Subcutaneous abdominal adipose tissue (tissue), 5 donors: ENCODE results near the gene ORAI1.
"Not testable (repeated sequence)": the region's sequence is repeated elsewhere in the genome, so short reads cannot be mapped to it uniquely, and the experiment has no call there.

Experiments used
- H3K27ac ChIP-seq: one replicate; pipeline ENCODE4 v1.7.0; 2013; ENCODE audit warnings: low read depth, mild to moderate bottlenecking, inconsistent platforms, low read length, moderate library complexity
- H3K27me3 ChIP-seq, 5 donors: one replicate each; pipeline ENCODE4 v1.7.0; 2013; ENCODE audit warnings: low read length in 5 of 5, inconsistent platforms in 1 of 5; ENCODE audit not compliant: control insufficient read depth in 5 of 5, insufficient read depth in 4 of 5
- H3K36me3 ChIP-seq, 5 donors: one replicate each; pipeline ENCODE4 v1.7.0; 2013; ENCODE audit warnings: low read length in 5 of 5; ENCODE audit not compliant: control insufficient read depth in 5 of 5, insufficient read depth in 5 of 5
- H3K4me1 ChIP-seq, 5 donors: one replicate each; pipeline ENCODE4 v1.7.0; 2013; ENCODE audit warnings: low read length in 5 of 5, mild to moderate bottlenecking in 3 of 5, moderate library complexity in 1 of 5; ENCODE audit not compliant: control insufficient read depth in 5 of 5, insufficient read depth in 5 of 5
- H3K4me3 ChIP-seq, 5 donors: one replicate each; pipeline ENCODE4 v1.7.0; 2013; ENCODE audit warnings: low read length in 5 of 5, low read depth in 1 of 5
- H3K9ac ChIP-seq, 5 donors: one replicate each; pipeline ENCODE4 v1.7.0; 2013; ENCODE audit warnings: low read length in 5 of 5, mild to moderate bottlenecking in 4 of 5, moderate library complexity in 3 of 5
- H3K9me3 ChIP-seq, 5 donors: one replicate each; pipeline ENCODE4 v1.7.0; 2013; ENCODE audit warnings: low read length in 5 of 5; ENCODE audit not compliant: control insufficient read depth in 5 of 5
- donor health status: healthy.
- donor health status: healthy.
- donor health status: healthy.
- donor health status: healthy.
- donor health status: healthy.

ORAI1 gene

GRCh38 chr12:121648458-121649028 lies 22.2 kb downstream of the ORAI1 start:
- Histone ChIP-seq H3K27ac (no peak overlapping the region), H3K9ac (peak overlapping the region in 1 of 5 donors; percentile 25), H3K4me1 (no peaks in the 10 kb centered on the region), H3K27me3 (no peaks in the 10 kb centered on the region), H3K36me3 (no peaks in the 10 kb centered on the region), H3K4me3 (no peak overlapping the region), H3K9me3 (no peaks in the 10 kb centered on the region)

GRCh38 chr12:121649322-121649721 lies 23.0 kb downstream of the ORAI1 start:
- H3K27me3 ChIP-seq: no peaks in the 10 kb centered on the region
- H3K9me3 ChIP-seq: no peaks in the 10 kb centered on the region
- no peak overlapping the region for H3K9ac ChIP-seq
- no peaks in the 10 kb centered on the region for H3K36me3 ChIP-seq
- no peak overlapping the region for H3K4me3 ChIP-seq
- H3K27ac ChIP-seq: no peak overlapping the region
- no peaks in the 10 kb centered on the region for H3K4me1 ChIP-seq

GRCh38 chr12:121649819-121650353 lies 23.6 kb downstream of the ORAI1 start:
- H3K4me3 ChIP-seq: no peak overlapping the region

DNA sequence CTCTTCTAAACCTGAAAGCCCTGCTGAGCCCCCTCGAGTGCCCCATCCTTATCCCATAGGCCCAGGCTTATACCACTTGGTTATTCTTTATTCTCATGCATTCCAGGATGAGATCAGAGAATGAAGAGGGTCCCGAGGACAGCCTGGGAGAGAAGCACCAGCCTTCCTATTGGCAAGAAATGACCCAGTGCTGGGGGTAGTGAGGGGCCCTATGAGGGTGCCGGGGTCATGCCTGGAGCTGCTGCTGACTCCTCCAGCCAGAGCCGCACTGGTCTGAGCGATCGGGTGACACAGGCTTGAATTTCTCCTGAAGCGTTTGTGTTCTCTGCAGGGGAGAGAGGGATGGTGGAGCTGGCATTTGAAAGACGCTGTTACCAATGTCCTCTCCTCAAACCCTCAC lies 25.0 kb downstream of the ORAI1 start:
- Histone ChIP-seq H3K9ac (no peak overlapping the region), H3K4me3 (no peak overlapping the region), H3K9me3 (no peaks in the 10 kb centered on the region), H3K4me1 (no peaks in the 10 kb centered on the region), H3K27ac (no peak overlapping the region), H3K27me3 (no peaks in the 10 kb centered on the region), H3K36me3 (no peaks in the 10 kb centered on the region)

More at GRCh38 chr12:121649819-121650353, 23.6 kb downstream of the ORAI1 start:
- Histone ChIP-seq H3K9ac (no peak overlapping the region), H3K4me1 (no peaks in the 10 kb centered on the region), H3K27me3 (no peaks in the 10 kb centered on the region), H3K27ac (no peak overlapping the region), H3K9me3 (no peaks in the 10 kb centered on the region), H3K36me3 (no peaks in the 10 kb centered on the region)

DNA sequence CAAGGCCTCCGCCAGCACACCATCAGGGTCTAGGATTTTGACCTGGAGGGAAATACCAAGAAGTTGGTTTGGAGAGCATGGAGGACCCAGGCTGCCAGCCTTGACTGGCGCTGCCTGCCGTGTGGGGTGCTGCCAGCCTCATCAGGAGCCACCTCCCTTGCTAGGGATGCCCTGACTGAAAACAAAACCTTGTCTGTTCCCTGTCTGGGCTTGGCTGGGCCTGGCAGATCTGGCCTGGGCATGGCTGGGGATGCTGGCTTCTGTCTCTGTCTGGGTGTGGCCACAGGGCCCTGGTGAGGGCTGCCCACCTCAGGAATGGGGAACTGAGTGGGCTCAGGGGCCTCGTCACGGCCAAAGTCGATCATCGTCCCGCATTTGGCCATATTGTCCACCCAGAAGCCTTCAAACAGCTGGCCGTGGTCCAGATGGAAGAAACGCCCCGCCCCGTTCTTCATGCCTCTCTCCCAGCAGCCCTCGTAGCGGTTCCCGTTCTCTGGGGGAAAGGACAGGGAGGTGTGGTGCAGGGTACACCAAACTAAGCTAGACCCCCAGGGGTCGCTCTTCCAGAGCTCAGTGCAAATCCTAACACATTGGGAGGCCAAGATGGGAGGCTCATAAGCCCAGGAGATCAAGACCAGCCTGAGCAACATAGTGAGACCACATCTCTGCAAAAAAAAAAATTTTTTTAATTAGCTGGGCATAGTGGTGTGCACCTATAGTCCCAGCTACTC lies 26.6 kb downstream of the ORAI1 start:
- Histone ChIP-seq H3K4me3 (no peak overlapping the region), H3K4me1 (no peaks in the 10 kb centered on the region), H3K9me3 (no peaks in the 10 kb centered on the region), H3K27ac (no peak overlapping the region), H3K27me3 (no peaks in the 10 kb centered on the region), H3K36me3 (no peaks in the 10 kb centered on the region), H3K9ac (no peak overlapping the region)

GRCh38 chr12:121653999-121654398 lies 27.7 kb downstream of the ORAI1 start:
- H3K4me3 ChIP-seq: no peak overlapping the region
- no peak overlapping the region for H3K27ac ChIP-seq
- H3K9me3 ChIP-seq: no peaks in the 10 kb centered on the region
- no peak overlapping the region for H3K9ac ChIP-seq
- H3K4me1 ChIP-seq: peaks cover 0 to 7% (median 6%) of the 10 kb centered on the region in 5 donors
- H3K36me3 ChIP-seq: no peaks in the 10 kb centered on the region
- no peaks in the 10 kb centered on the region for H3K27me3 ChIP-seq

DNA sequence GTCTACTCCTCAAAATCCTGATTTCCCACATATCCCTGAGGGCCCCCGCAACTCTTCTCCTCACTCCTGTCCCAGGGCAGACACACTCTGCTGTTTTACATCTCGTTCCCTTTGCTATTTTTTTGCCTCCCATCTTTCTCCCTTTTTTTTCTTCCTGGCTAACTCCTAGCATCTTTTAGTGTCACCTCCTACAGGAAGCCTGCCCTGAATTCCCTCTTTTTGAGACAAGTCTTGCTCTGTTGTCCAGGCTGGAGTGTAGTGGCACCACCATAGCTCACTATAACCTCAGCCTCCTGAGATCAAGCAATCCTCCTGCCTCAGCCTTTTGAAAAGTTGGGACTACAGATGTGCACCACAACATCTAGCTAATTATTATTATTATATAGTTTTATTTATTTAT lies 29.8 kb downstream of the ORAI1 start:
- Histone ChIP-seq H3K36me3 (no peaks in the 10 kb centered on the region), H3K27ac (no peak overlapping the region), H3K4me3 (no peak overlapping the region), H3K9me3 (no peaks in the 10 kb centered on the region), H3K9ac (no peak overlapping the region), H3K27me3 (no peaks in the 10 kb centered on the region), H3K4me1 (peaks cover 0 to 14% (median 9%) of the 10 kb centered on the region in 5 donors)

DNA sequence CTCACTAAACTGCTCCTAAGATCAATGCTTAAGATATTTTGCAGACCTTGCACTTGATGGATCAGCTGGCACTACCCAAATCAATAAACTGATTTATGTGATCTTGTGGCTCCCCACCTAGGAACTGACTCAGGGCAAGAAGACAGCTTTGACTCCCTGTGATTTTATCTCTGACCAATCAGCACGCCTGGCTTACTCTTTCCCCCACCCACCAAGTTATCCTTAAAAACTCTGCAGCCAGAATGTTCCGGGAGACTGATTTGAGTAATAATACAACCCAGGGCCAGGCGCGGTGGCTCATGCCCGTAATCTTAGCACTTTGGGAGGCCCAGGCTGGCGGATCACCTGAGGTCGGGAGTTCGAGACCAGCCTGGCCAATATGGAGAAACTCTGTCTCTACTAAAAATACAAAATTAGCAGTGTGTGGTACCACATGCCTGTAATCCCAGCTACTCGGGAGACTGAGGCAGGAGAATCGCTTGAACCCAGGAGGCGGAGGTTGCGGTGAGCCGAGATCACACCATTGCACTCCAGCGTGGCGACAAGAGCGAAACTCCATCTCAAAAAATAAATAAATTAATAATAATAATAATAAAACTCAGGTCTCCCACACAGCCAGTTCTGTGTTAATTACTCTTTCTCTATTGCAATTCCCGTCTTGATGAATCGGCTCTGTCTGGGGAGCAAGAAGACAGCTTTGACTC lies 31.1 kb downstream of the ORAI1 start:
- Histone ChIP-seq H3K27ac (no peak overlapping the region), H3K36me3 (no peaks in the 10 kb centered on the region), H3K27me3 (no peaks in the 10 kb centered on the region), H3K9me3 (no peaks in the 10 kb centered on the region), H3K9ac (no peak overlapping the region), H3K4me3 (no peak overlapping the region), H3K4me1 (peaks cover 0 to 14% (median 9%) of the 10 kb centered on the region in 5 donors)

- H3K36me3 ChIP-seq, H3K9me3 ChIP-seq, H3K27ac ChIP-seq, H3K4me3 ChIP-seq, H3K9ac ChIP-seq, H3K27me3 ChIP-seq: not testable (repeated sequence)
- peaks cover 0 to 14% (median 9%) of the 10 kb centered on the region in 5 donors for H3K4me1 ChIP-seq
Observed at GRCh38 chr12:121661353-121662105, 35.2 kb downstream of the ORAI1 start.
